HCT116 (cell line): ENCODE measurements around the gene OR2T11. TPM values are rescaled to one million over a fixed set of nuclear protein-coding genes. Genes with fewer than 3 reads are reported as not detected.

Source experiments
- ATAC-seq: fragments of 200-7000 bp; cut with Tn5 transposase; 2 replicates; pipeline ENCODE4 v1.9.1; 2020; ENCODE audit warnings: mild to moderate bottlenecking, moderate library complexity
- BruUV-seq: library from RNA; stranded (reverse); fragments of 400-500 nt; replicated peaks from 2 replicates; lab custom pipeline; 2021; lab: Mats Ljungman, UMichigan
- CTCF ChIA-PET: fragments of 300-600 bp; sonication (Branson Sonifier 250); formaldehyde crosslinking; loops from one replicate; lab custom pipeline; 2021; ENCODE audit warnings: antibody characterized with exemption; lab: Charles Lee
- POLR2A ChIA-PET: fragments of 300-600, 350-600 bp; sonication (Branson Sonifier 250); formaldehyde crosslinking; loops from one replicate; lab custom pipeline; 2021; ENCODE audit warnings: antibody characterized with exemption; lab: Charles Lee
- RAD21 ChIA-PET, 2 experiments: fragments of 300-600 bp; sonication (Branson Sonifier 250); formaldehyde crosslinking; loops; one replicate each; lab custom pipeline; 2023; ENCODE audit warnings: low total read pairs in 2 of 2; ENCODE audit not compliant: uncharacterized antibody in 2 of 2, unreplicated experiment in 2 of 2, low non-redundant PET in 1 of 2; lab: Charles Lee
- DNase-seq: peaks from one replicate; pipeline ENCODE4 v3.0.0-alpha.2; 2010; ENCODE audit warnings: low read depth, low spot score
- H2AFZ ChIP-seq: fragments of 200-600 bp; shearing (Covaris generic), sonication (generic); 2 replicates; pipeline ENCODE4 v1.6.1; 2017; ENCODE audit warnings: low read depth, mixed run types, mixed read lengths, antibody characterized with exemption, low read length; ENCODE audit not compliant: poor library complexity, severe bottlenecking
- H3K27ac ChIP-seq: 2 replicates; pipeline ENCODE4 v1.5.1; 2012; ENCODE audit warnings: low read depth, low read length
- H3K27me3 ChIP-seq: fragments of 200-600 bp; sonication (generic); 2 replicates; pipeline ENCODE4 v1.6.1; 2016; ENCODE audit warnings: mixed run types, low read length, mixed read lengths; ENCODE audit not compliant: insufficient read depth
- H3K36me3 ChIP-seq, 2 experiments: fragments of 200-500 bp in 1 of 2; fragments of 200-600 bp in 1 of 2; sonication (Bioruptor generic) in 1 of 2; sonication (generic) in 1 of 2; 2 replicates each; pipeline versions ENCODE4 v1.5.1 to v1.6.1; 2014 to 2016; ENCODE audit warnings: low read length in 2 of 2, inconsistent platforms in 1 of 2, mixed read lengths in 1 of 2, mixed run types in 1 of 2; ENCODE audit not compliant: insufficient read depth in 2 of 2, control insufficient read depth in 1 of 2
- H3K4me1 ChIP-seq, 2 experiments: fragments of 200-600 bp in 1 of 2; sonication (generic) in 1 of 2; 2 replicates each; pipeline versions ENCODE4 v1.5.1 to v1.6.1; 2012 to 2017; ENCODE audit warnings: low read length in 2 of 2, inconsistent platforms in 1 of 2, mild to moderate bottlenecking in 1 of 2, mixed read lengths in 1 of 2, mixed run types in 1 of 2, moderate library complexity in 1 of 2; ENCODE audit not compliant: insufficient read depth in 2 of 2, control insufficient read depth in 1 of 2
- H3K4me2 ChIP-seq: fragments of 200-600 bp; sonication (generic); 2 replicates; pipeline ENCODE4 v1.6.1; 2017; ENCODE audit warnings: mixed run types, low read length, mixed read lengths
- H3K4me3 ChIP-seq, 2 experiments: fragments of 200-600 bp in 1 of 2; sonication (generic) in 1 of 2; replicated peaks in 1 of 2; 2 replicates each; pipeline ENCODE4 v1.5.1; 2011 to 2016; ENCODE audit warnings: low read length in 2 of 2, control low read depth in 1 of 2, low read depth in 1 of 2, mild to moderate bottlenecking in 1 of 2, mixed read lengths in 1 of 2, mixed run types in 1 of 2
- H3K79me2 ChIP-seq: fragments of 200-600 bp; sonication (generic); 2 replicates; pipeline ENCODE4 v1.6.1; 2017; ENCODE audit warnings: mild to moderate bottlenecking, mixed run types, low read length, moderate library complexity, mixed read lengths; ENCODE audit not compliant: insufficient read depth
- H3K9ac ChIP-seq: fragments of 200-600 bp; sonication (generic); 2 replicates; pipeline ENCODE4 v1.6.1; 2016; ENCODE audit warnings: low read length, mixed read lengths
- H3K9me2 ChIP-seq: fragments of 200-600 bp; sonication (generic), shearing (Covaris generic); 2 replicates; pipeline ENCODE4 v1.6.1; 2017; ENCODE audit warnings: mixed run types, mild to moderate bottlenecking, moderate library complexity; ENCODE audit not compliant: insufficient read depth
- H3K9me3 ChIP-seq, 2 experiments: fragments of 200-500 bp in 1 of 2; fragments of 200-600 bp in 1 of 2; sonication (Bioruptor generic) in 1 of 2; sonication (generic) in 1 of 2; 2 replicates each; pipeline ENCODE4 v1.6.1; 2014 to 2017; ENCODE audit warnings: low read length in 2 of 2, mixed read lengths in 2 of 2, inconsistent platforms in 1 of 2, low read depth in 1 of 2, mild to moderate bottlenecking in 1 of 2, mixed run types in 1 of 2, moderate library complexity in 1 of 2; ENCODE audit not compliant: control insufficient read depth in 1 of 2, insufficient read depth in 1 of 2
- H4K20me1 ChIP-seq: fragments of 200-600 bp; sonication (generic), shearing (Covaris generic); 2 replicates; pipeline ENCODE4 v1.6.1; 2017; ENCODE audit warnings: mixed run types, mild to moderate bottlenecking, moderate library complexity; ENCODE audit not compliant: insufficient read depth
- CBX3 ChIP-seq: IDR thresholded peaks from 2 replicates; pipeline ENCODE4 v1.6.1; 2012; ENCODE audit warnings: low read depth
- EGR1 ChIP-seq: IDR thresholded peaks from 2 replicates; pipeline ENCODE4 v1.6.1; 2012; ENCODE audit warnings: low read depth
- RAD21 ChIP-seq: IDR thresholded peaks from 2 replicates; pipeline ENCODE4 v1.6.1; 2012; ENCODE audit warnings: low read depth, mild to moderate bottlenecking
- intact Hi-C: fragments of 100-400 bp; cut with micrococcal nuclease; formaldehyde crosslinking; loops from 2 replicates; pipeline ENCODE4 v1.10.0; 2022
- total RNA-seq: library from RNA; stranded (reverse); gene quantifications from one replicate; pipeline ENCODE4 v1.2.1, GENCODE V29; 2021; ENCODE audit not compliant: unreplicated experiment
- TF ChIP-seq, protein P1 (sequence below): IDR thresholded peaks from 2 replicates; pipeline ENCODE4 v1.6.1; 2012
- TF ChIP-seq, protein P2 (sequence below), 3 experiments: fragments of 200-600 bp in 1 of 3; sonication (generic) in 1 of 3; IDR thresholded peaks in 2 of 3; conservative IDR thresholded peaks in 1 of 3; 2 replicates each; pipeline ENCODE4 v1.5.1; 2012 to 2017; ENCODE audit warnings: low read depth in 2 of 3, low read length in 2 of 3, antibody characterized with exemption in 1 of 3, borderline replicate concordance in 1 of 3, control low read depth in 1 of 3, mild to moderate bottlenecking in 1 of 3, mixed read lengths in 1 of 3, mixed run types in 1 of 3, moderate library complexity in 1 of 3; ENCODE audit not compliant: insufficient read depth in 1 of 3
- TF ChIP-seq, protein P3 (sequence below): IDR thresholded peaks from 2 replicates; pipeline ENCODE4 v1.6.1; 2012; ENCODE audit warnings: low read depth

The OR2T11 gene
- total RNA-seq, 1 experiment from 2014 or later, result not detected

DNA sequence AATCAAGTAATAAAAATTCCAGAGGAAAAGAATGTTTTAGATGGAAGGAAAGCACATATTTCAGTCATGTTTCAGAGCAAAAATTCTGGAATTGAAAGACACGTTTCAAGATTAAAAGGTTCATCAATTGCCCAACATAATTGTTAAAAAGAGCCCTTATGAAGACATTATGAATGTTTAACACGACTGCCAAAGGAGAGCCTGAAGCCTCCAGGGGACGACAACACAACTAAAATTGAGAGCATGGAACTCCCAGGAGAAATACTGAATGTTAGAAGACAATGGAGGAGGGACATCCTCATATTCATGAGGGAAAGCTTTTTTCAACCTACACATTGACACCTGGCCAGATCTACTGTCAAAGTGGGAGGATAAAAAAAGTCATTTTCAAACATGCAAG is 16.0 kb downstream of the OR2T11 start:
- Histone ChIP-seq H3K4me3 (no peak overlapping the region), H3K9me2 (no peaks in the 10 kb centered on the region), H3K4me2 (no peak overlapping the region), H3K9me3 (no peaks in the 10 kb centered on the region), H2AFZ (no peak overlapping the region), H3K27me3 (no peaks in the 10 kb centered on the region), H3K27ac (no peak overlapping the region)
- intact Hi-C loops, result no loop called here
- ChIA-PET RAD21 (no interaction called here), POLR2A (no interaction called here)
- BruUV-seq, result no TSS peak
- peak; percentile 21 for DNase-seq
- TF ChIP-seq EGR1, result no peak
- TF ChIP-seq CBX3, result no peak
- TF ChIP-seq RAD21, result peak; percentile 59
- TF ChIP-seq, protein P1, sequence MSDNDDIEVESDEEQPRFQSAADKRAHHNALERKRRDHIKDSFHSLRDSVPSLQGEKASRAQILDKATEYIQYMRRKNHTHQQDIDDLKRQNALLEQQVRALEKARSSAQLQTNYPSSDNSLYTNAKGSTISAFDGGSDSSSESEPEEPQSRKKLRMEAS, result no peak
- TF ChIP-seq, protein P2, sequence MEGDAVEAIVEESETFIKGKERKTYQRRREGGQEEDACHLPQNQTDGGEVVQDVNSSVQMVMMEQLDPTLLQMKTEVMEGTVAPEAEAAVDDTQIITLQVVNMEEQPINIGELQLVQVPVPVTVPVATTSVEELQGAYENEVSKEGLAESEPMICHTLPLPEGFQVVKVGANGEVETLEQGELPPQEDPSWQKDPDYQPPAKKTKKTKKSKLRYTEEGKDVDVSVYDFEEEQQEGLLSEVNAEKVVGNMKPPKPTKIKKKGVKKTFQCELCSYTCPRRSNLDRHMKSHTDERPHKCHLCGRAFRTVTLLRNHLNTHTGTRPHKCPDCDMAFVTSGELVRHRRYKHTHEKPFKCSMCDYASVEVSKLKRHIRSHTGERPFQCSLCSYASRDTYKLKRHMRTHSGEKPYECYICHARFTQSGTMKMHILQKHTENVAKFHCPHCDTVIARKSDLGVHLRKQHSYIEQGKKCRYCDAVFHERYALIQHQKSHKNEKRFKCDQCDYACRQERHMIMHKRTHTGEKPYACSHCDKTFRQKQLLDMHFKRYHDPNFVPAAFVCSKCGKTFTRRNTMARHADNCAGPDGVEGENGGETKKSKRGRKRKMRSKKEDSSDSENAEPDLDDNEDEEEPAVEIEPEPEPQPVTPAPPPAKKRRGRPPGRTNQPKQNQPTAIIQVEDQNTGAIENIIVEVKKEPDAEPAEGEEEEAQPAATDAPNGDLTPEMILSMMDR (IDR thresholded peaks at IDR 0.05 in 2 of 3, conservative IDR thresholded peaks at IDR 0.05 in 1 of 3; ENCODE audit: borderline replicate concordance in 1 of 3, insufficient read depth in 1 of 3, low read depth in 2 of 3, low read length in 2 of 3), result peak; percentile 40 to 75 (median 63); a peak in 5 of 6 replicates
- TF ChIP-seq, protein P3, sequence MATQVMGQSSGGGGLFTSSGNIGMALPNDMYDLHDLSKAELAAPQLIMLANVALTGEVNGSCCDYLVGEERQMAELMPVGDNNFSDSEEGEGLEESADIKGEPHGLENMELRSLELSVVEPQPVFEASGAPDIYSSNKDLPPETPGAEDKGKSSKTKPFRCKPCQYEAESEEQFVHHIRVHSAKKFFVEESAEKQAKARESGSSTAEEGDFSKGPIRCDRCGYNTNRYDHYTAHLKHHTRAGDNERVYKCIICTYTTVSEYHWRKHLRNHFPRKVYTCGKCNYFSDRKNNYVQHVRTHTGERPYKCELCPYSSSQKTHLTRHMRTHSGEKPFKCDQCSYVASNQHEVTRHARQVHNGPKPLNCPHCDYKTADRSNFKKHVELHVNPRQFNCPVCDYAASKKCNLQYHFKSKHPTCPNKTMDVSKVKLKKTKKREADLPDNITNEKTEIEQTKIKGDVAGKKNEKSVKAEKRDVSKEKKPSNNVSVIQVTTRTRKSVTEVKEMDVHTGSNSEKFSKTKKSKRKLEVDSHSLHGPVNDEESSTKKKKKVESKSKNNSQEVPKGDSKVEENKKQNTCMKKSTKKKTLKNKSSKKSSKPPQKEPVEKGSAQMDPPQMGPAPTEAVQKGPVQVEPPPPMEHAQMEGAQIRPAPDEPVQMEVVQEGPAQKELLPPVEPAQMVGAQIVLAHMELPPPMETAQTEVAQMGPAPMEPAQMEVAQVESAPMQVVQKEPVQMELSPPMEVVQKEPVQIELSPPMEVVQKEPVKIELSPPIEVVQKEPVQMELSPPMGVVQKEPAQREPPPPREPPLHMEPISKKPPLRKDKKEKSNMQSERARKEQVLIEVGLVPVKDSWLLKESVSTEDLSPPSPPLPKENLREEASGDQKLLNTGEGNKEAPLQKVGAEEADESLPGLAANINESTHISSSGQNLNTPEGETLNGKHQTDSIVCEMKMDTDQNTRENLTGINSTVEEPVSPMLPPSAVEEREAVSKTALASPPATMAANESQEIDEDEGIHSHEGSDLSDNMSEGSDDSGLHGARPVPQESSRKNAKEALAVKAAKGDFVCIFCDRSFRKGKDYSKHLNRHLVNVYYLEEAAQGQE, result no peak
- TF ChIP-seq, all 23 proteins: peak for 2
- peak; percentile 70 for ATAC-seq
- Histone ChIP-seq H3K4me1 (no peaks in the 10 kb centered on the region), H3K9ac (no peak overlapping the region), H4K20me1 (no peaks in the 10 kb centered on the region), H3K79me2 (no peaks in the 10 kb centered on the region), H3K36me3 (no peaks in the 10 kb centered on the region)
- CTCF ChIA-PET, result no interaction called here
